HG03135 (cell line): Measurements from ENCODE around the gene EEF1AKMT1.
"Not testable (repeated sequence)": the region's sequence is repeated elsewhere in the genome, so short reads cannot be mapped to it uniquely, and the experiment has no call there.

Source experiments
- ATAC-seq: cut with Tn5 transposase; IDR thresholded peaks from one replicate; pipeline ENCODE4 v1.9.1; 2021; ENCODE audit warnings: mild to moderate bottlenecking, moderate library complexity; ENCODE audit not compliant: unreplicated experiment

The EEF1AKMT1 gene

GRCh38 chr13:20778311-20778710, 4.5 kb upstream of the EEF1AKMT1 start:
- ATAC-seq = no peak

- no peak for ATAC-seq
Measured at GRCh38 chr13:20776751-20777150, 3.0 kb upstream of the EEF1AKMT1 start.

GRCh38 chr13:20775961-20776360, 2.2 kb upstream of the EEF1AKMT1 start:
- no peak for ATAC-seq

GRCh38 chr13:20774746-20775145, 985 bp upstream of the EEF1AKMT1 start:
- no peak for ATAC-seq

GRCh38 chr13:20772401-20773131, 1.2 kb downstream of the EEF1AKMT1 start:
- ATAC-seq = no peak

- no peak for ATAC-seq
Measured at GRCh38 chr13:20769834-20770233, 3.9 kb downstream of the EEF1AKMT1 start.

GRCh38 chr13:20769091-20769490, 4.7 kb downstream of the EEF1AKMT1 start:
- ATAC-seq = no peak

GRCh38 chr13:20767309-20767943, 6.3 kb downstream of the EEF1AKMT1 start:
- ATAC-seq = no peak

- no peak for ATAC-seq
Measured at GRCh38 chr13:20760872-20761271, 12.9 kb downstream of the EEF1AKMT1 start.

GRCh38 chr13:20754009-20754408, 19.8 kb downstream of the EEF1AKMT1 start:
- no peak for ATAC-seq

- ATAC-seq = no peak
Measured at GRCh38 chr13:20749377-20749776, 24.4 kb downstream of the EEF1AKMT1 start.

- ATAC-seq = not testable (repeated sequence)
Measured at GRCh38 chr13:20743830-20744404, 29.8 kb downstream of the EEF1AKMT1 start.

GRCh38 chr13:20740021-20740420, 33.7 kb downstream of the EEF1AKMT1 start:
- ATAC-seq = no peak

- no peak for ATAC-seq
Measured at GRCh38 chr13:20738616-20739015, 35.1 kb downstream of the EEF1AKMT1 start.

- no peak for ATAC-seq
Measured at GRCh38 chr13:20729633-20730585, 43.9 kb downstream of the EEF1AKMT1 start.

GRCh38 chr13:20728579-20729311, 45.0 kb downstream of the EEF1AKMT1 start:
- ATAC-seq = no peak

GRCh38 chr13:20727856-20728255, 45.9 kb downstream of the EEF1AKMT1 start:
- no peak for ATAC-seq

GRCh38 chr13:20721454-20722357, 52.1 kb downstream of the EEF1AKMT1 start:
- ATAC-seq = no peak

GRCh38 chr13:20721058-20721453, 52.7 kb downstream of the EEF1AKMT1 start:
- no peak for ATAC-seq
